ENCODE results near the gene SHANK3. TPM values are rescaled to one million over a fixed set of nuclear protein-coding genes. Genes with fewer than 3 reads are reported as not detected.

Gene SHANK3
- total RNA-seq, 4 donors from 2014 or later = 8.6 to 101 (median 16.9) TPM

DNA sequence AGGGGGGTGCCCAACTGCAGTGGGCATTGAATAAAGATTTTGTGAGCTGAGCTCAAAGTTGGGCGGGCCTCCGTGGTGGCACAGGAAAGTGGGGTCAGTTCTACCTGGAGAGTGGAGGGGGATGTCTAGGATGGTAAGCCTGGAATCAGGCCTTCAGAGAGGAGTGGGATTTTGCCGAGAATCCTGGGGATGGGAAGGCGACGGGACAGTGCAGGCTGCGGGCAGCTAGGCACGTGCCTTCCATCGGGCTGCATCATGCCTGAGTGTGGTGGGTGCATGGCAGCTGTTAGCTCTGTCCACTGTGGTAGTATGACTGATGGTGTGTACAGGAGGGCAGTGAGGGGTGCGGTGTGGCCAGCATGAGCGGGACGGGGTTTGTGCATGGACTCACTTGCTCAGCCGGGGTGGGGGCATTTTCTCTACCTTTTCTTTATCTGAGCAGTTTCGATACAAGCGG is 3.6 kb downstream of the SHANK3 start:
- intact Hi-C loops (cut with DNase I; ENCODE audit: low total_unique reads) = no loop called here
- H3K4me1 ChIP-seq = peaks cover 0 to 5% of the 10 kb centered on the region in 2 donors
- TF ChIP-seq POLR2A (IDR thresholded peaks at IDR 0.05) = no peak
- TF ChIP-seq, protein P1, sequence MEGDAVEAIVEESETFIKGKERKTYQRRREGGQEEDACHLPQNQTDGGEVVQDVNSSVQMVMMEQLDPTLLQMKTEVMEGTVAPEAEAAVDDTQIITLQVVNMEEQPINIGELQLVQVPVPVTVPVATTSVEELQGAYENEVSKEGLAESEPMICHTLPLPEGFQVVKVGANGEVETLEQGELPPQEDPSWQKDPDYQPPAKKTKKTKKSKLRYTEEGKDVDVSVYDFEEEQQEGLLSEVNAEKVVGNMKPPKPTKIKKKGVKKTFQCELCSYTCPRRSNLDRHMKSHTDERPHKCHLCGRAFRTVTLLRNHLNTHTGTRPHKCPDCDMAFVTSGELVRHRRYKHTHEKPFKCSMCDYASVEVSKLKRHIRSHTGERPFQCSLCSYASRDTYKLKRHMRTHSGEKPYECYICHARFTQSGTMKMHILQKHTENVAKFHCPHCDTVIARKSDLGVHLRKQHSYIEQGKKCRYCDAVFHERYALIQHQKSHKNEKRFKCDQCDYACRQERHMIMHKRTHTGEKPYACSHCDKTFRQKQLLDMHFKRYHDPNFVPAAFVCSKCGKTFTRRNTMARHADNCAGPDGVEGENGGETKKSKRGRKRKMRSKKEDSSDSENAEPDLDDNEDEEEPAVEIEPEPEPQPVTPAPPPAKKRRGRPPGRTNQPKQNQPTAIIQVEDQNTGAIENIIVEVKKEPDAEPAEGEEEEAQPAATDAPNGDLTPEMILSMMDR (IDR thresholded peaks at IDR 0.05) = no peak
- no peak for DNase-seq
- no peak overlapping the region for H3K27ac ChIP-seq
- peaks cover 8% of the 10 kb centered on the region in 2 donors for H3K27me3 ChIP-seq
- H3K4me3 ChIP-seq = no peak overlapping the region
- no peaks in the 10 kb centered on the region for H3K9me3 ChIP-seq
- H3K36me3 ChIP-seq = no peaks in the 10 kb centered on the region

DNA sequence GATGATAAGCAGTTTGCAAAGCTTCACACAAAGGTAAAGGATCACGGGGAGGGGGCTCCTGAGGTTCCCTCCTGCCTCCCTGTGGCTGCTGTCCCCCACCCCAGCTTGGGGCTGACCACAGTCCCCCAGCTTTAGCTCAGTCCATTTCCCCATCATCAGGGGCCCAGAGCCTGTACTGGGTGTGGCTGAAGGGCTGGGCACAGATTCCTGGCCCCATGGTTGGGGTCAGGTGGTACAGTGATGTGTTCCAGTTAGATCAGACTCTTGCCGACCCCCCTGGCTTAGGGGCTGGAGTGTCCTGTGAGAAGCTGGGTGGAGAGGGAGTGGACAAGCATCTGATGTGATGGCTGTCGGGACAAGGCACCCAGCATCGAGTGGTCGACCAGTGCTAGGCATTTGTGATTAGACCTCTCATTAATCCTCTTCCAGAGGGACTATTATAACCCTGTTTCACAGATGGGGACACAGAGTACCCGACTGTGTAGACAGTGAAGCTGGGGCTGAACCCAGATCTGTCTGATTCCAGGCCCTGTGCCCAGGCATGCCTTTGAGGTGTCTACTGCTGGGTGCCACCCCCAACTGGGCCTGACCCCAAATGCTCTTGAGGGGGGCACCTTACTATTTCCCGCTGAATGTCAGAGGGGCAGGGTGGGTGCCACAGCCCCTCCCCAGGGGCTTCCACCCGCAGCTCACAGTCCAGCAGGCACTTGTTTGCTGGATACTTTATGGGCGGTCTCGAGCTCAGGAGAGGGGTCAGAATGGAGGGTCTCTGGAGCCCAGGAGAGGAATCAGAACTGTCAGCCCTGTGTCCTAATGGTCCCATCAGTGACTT is 4.3 kb downstream of the SHANK3 start:
- Histone ChIP-seq H3K4me1 (peaks cover 0 to 5% of the 10 kb centered on the region in 2 donors), H3K4me3 (no peak overlapping the region), H3K9me3 (no peaks in the 10 kb centered on the region), H3K27me3 (peaks cover 8% of the 10 kb centered on the region in 2 donors), H3K27ac (no peak overlapping the region), H3K36me3 (no peaks in the 10 kb centered on the region)
- DNase-seq = no peak
- TF ChIP-seq, protein P1 (IDR thresholded peaks at IDR 0.05) = no peak
- no peak for TF ChIP-seq POLR2A (IDR thresholded peaks at IDR 0.05)
- intact Hi-C loops (cut with DNase I; ENCODE audit: low total_unique reads) = no loop called here

DNA sequence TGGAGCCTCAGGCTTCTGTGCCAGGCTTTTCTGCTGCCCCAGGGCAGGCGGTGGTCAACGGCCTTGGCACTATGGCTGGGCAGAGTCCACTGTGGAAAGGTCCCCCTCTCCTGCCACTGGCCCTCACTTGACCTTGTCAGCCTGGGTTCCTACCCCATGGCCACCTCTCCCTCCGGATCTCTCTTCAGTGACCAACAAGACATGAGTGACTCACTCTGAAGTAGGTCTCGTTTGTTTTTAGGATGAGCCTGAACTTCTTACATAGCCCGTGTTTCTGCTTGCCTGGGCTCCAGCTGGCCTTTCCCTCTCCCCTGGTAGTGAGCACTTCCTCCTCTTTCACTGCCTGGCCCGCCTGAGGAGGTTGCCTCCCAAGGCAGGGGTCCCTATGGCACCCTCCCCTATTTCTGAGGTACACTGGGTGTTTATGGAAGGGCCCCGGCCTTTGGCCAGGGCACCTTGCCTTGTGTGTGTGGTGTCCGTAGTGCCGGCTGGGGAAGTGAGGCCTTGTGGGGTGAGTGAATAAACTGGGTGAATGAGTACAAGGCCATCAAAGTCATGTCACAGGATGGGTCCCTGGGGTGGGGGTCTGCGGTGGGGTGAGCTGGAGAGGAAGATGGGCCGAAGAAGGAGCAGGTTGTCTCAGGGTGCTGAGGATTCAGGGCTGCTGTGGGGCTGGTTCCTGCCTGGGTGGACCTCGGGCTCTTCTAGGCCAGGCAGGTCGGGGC is 5.0 kb downstream of the SHANK3 start:
- DNase-seq = no peak
- H3K27me3 ChIP-seq = peaks cover 8% of the 10 kb centered on the region in 2 donors
- no peak for TF ChIP-seq POLR2A (IDR thresholded peaks at IDR 0.05)
- TF ChIP-seq, protein P1 (IDR thresholded peaks at IDR 0.05) = no peak
- H3K4me1 ChIP-seq = peaks cover 0 to 5% of the 10 kb centered on the region in 2 donors
- intact Hi-C loops (cut with DNase I; ENCODE audit: low total_unique reads) = no loop called here
- no peak overlapping the region for H3K4me3 ChIP-seq
- no peaks in the 10 kb centered on the region for H3K36me3 ChIP-seq
- H3K9me3 ChIP-seq = no peaks in the 10 kb centered on the region
- no peak overlapping the region for H3K27ac ChIP-seq

DNA sequence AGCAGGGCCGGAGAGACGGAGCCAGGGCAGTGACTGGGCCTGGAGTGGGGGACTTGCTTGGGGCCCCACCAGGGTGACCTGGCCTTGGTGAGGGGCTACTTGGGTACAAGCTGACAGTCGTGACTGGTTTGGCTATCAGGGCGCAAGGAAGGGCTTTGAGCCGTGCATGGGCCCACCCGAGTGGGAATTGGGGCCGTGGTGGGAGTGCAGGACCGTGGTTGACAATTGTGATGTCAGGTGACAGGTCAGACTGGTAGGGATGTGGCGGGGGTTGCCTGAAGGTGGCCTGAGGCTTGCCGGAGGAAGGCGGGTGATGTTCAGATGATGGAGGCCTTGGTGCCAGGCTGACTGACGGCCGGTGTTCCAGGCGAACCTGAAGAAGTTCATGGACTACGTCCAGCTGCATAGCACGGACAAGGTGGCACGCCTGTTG is 5.6 kb downstream of the SHANK3 start:
- Histone ChIP-seq H3K4me3 (no peak overlapping the region), H3K27ac (no peak overlapping the region), H3K36me3 (no peaks in the 10 kb centered on the region), H3K4me1 (peaks cover 0 to 5% of the 10 kb centered on the region in 2 donors), H3K27me3 (peaks cover 7 to 8% of the 10 kb centered on the region in 2 donors), H3K9me3 (no peaks in the 10 kb centered on the region)
- intact Hi-C loops (cut with DNase I; ENCODE audit: low total_unique reads) = no loop called here
- no peak for DNase-seq
- no peak for TF ChIP-seq POLR2A (IDR thresholded peaks at IDR 0.05)
- TF ChIP-seq, protein P1 (IDR thresholded peaks at IDR 0.05) = no peak
